GM23338 (cell line): ENCODE measurements around the gene RRAS2. TPM values are rescaled to one million over a fixed set of nuclear protein-coding genes. Genes with fewer than 3 reads are reported as not detected.

Experiments
- ATAC-seq: fragments of 200-7000 bp; cut with Tn5 transposase; 3 replicates; pipeline ENCODE4 v1.9.1; 2020
- DNase-seq: peaks from one replicate; pipeline ENCODE4 v3.0.0-alpha.2; 2015; ENCODE audit warnings: low spot score
- H2AFZ ChIP-seq: fragments of 200-600 bp; sonication (generic); 2 replicates; pipeline ENCODE4 v1.8.0; 2016; ENCODE audit warnings: antibody characterized with exemption, mild to moderate bottlenecking, moderate library complexity
- H3F3A ChIP-seq: fragments of 200-600 bp; sonication (generic); replicated peaks from 2 replicates; pipeline ENCODE4 v1.8.0; 2017; ENCODE audit warnings: antibody characterized with exemption, mixed run types, low read depth
- H3K27ac ChIP-seq: fragments of 200-600 bp; sonication (generic); 2 replicates; pipeline ENCODE4 v1.6.1; 2016; ENCODE audit warnings: low read depth
- H3K27me3 ChIP-seq: fragments of 200-600 bp; sonication (generic); 2 replicates; pipeline ENCODE4 v1.8.0; 2016; ENCODE audit warnings: mild to moderate bottlenecking, mixed run types, moderate library complexity; ENCODE audit not compliant: insufficient read depth
- H3K36me3 ChIP-seq: fragments of 200-600 bp; sonication (generic); 2 replicates; pipeline ENCODE4 v1.8.0; 2016; ENCODE audit warnings: mild to moderate bottlenecking; ENCODE audit not compliant: insufficient read depth
- H3K4me1 ChIP-seq: fragments of 200-600 bp; sonication (generic); 2 replicates; pipeline ENCODE4 v1.8.0; 2016; ENCODE audit warnings: mild to moderate bottlenecking, moderate library complexity; ENCODE audit not compliant: insufficient read depth
- H3K4me2 ChIP-seq: fragments of 200-600 bp; sonication (generic); 2 replicates; pipeline ENCODE4 v1.7.1; 2017; ENCODE audit warnings: mixed run types
- H3K4me3 ChIP-seq: fragments of 200-600 bp; sonication (generic); 2 replicates; pipeline ENCODE4 v1.6.1; 2016; ENCODE audit warnings: mixed run types
- H3K79me2 ChIP-seq: fragments of 200-600 bp; sonication (generic); replicated peaks from 2 replicates; pipeline ENCODE4 v1.8.0; 2017; ENCODE audit warnings: mild to moderate bottlenecking; ENCODE audit not compliant: insufficient read depth
- H3K9me2 ChIP-seq: fragments of 200-600 bp; sonication (generic); 2 replicates; pipeline ENCODE4 v1.8.0; 2017; ENCODE audit not compliant: insufficient read depth
- H4K20me1 ChIP-seq: fragments of 200-600 bp; sonication (generic); replicated peaks from 2 replicates; pipeline ENCODE4 v1.8.0; 2017; ENCODE audit warnings: mild to moderate bottlenecking; ENCODE audit not compliant: insufficient read depth
- H3K27ac Mint-ChIP-seq: 2 replicates; pipeline ENCODE4 v1.8.0; 2020; ENCODE audit warnings: inconsistent platforms, mild to moderate bottlenecking, moderate library complexity, mixed read lengths
- H3K27me3 Mint-ChIP-seq: 3 replicates; pipeline ENCODE4 v1.8.0; 2022; ENCODE audit warnings: low read depth, mild to moderate bottlenecking, moderate library complexity, mixed read lengths, inconsistent platforms; ENCODE audit not compliant: insufficient read depth, poor library complexity
- H3K36me3 Mint-ChIP-seq: 3 replicates; pipeline ENCODE4 v1.8.0; 2021; ENCODE audit warnings: low read depth, mild to moderate bottlenecking, inconsistent platforms, moderate library complexity, mixed read lengths
- H3K4me1 Mint-ChIP-seq: 3 replicates; pipeline ENCODE4 v1.8.0; 2020; ENCODE audit warnings: mild to moderate bottlenecking, inconsistent platforms, mixed read lengths
- H3K4me3 Mint-ChIP-seq: 3 replicates; pipeline ENCODE4 v1.8.0; 2021; ENCODE audit warnings: moderate library complexity, mild to moderate bottlenecking, inconsistent platforms, mixed read lengths
- H3K9me3 Mint-ChIP-seq: 3 replicates; pipeline ENCODE4 v1.8.0; 2020; ENCODE audit warnings: moderate library complexity, mild to moderate bottlenecking, inconsistent platforms, mixed read lengths
- CREB1 ChIP-seq: fragments of 250-450 bp; sonication (Bioruptor Pico); IDR thresholded peaks from 2 replicates; pipeline ENCODE4 v1.5.0; 2020; ENCODE audit warnings: low read depth, mild to moderate bottlenecking, moderate library complexity
- ETS1 ChIP-seq: IDR thresholded peaks from 2 replicates; pipeline ENCODE4 v1.6.1; 2016; ENCODE audit warnings: antibody characterized with exemption
- EZH2 ChIP-seq: fragments of 200-600 bp; sonication (generic); IDR thresholded peaks from one replicate; pipeline ENCODE4 v1.8.0; 2017; ENCODE audit warnings: antibody characterized with exemption, mild to moderate bottlenecking, low read depth; ENCODE audit not compliant: unreplicated experiment
- EZH2phosphoT487 ChIP-seq: fragments of 200-600 bp; sonication (generic); IDR thresholded peaks from one replicate; pipeline ENCODE4 v1.8.1; 2018; ENCODE audit warnings: antibody characterized with exemption; ENCODE audit not compliant: unreplicated experiment
- JUNB ChIP-seq: IDR thresholded peaks from one replicate; pipeline ENCODE4 v1.6.1; 2016; ENCODE audit warnings: antibody characterized with exemption; ENCODE audit not compliant: unreplicated experiment
- NANOG ChIP-seq: IDR thresholded peaks from 2 replicates; pipeline ENCODE4 v1.6.1; 2016; ENCODE audit warnings: antibody characterized with exemption, borderline replicate concordance
- POLR2AphosphoS5 ChIP-seq: IDR thresholded peaks from 2 replicates; pipeline ENCODE4 v1.6.1; 2016; ENCODE audit warnings: antibody characterized with exemption, low read depth
- REST ChIP-seq: IDR thresholded peaks from one replicate; pipeline ENCODE4 v1.6.1; 2018; ENCODE audit warnings: antibody characterized with exemption; ENCODE audit not compliant: unreplicated experiment
- STAT1 ChIP-seq: IDR thresholded peaks from one replicate; pipeline ENCODE4 v1.6.1; 2016; ENCODE audit warnings: antibody characterized with exemption; ENCODE audit not compliant: unreplicated experiment
- ZNF114 ChIP-seq: fragments of 250-450 bp; sonication (Bioruptor Pico); IDR thresholded peaks from 2 replicates; pipeline ENCODE4 v1.5.0; 2020; ENCODE audit warnings: mild to moderate bottlenecking, moderate library complexity
- ZNF331 ChIP-seq: fragments of 250-450 bp; sonication (Bioruptor Pico); IDR thresholded peaks from 2 replicates; pipeline ENCODE4 v1.5.0; 2020; ENCODE audit warnings: low read depth, mild to moderate bottlenecking, moderate library complexity
- polyA plus RNA-seq: library from polyadenylated mRNA; unstranded; fragments of >200 nt; fragmentation: Nextera tagmentation; extraction: Ambion mirVana; gene quantifications from 2 replicates; pipeline ENCODE4 v1.2.1, GENCODE V29; 2016
- total RNA-seq: library from RNA; depleted of rRNA; stranded (reverse); fragments of >200 nt; shearing (Covaris generic); gene quantifications from 2 replicates; pipeline ENCODE4 v1.2.3, GENCODE V29; 2014

The RRAS2 gene
- total and polyA plus RNA-seq, 2 experiments from 2014 or later, result 196 to 293 TPM

GRCh38 chr11:14340721-14341120 is 18.3 kb downstream of the RRAS2 start:
- Histone ChIP-seq H2AFZ (no peak overlapping the region), H3K79me2 (peaks cover 90% of the 10 kb centered on the region), H3K27me3 (no peaks in the 10 kb centered on the region), H3K9me2 (no peaks in the 10 kb centered on the region), H3K36me3 (no peaks in the 10 kb centered on the region), H3K4me2 (peak overlapping the region; percentile 63), H3K4me1 (peaks cover 60% of the 10 kb centered on the region), H3K4me3 (peak overlapping the region; percentile 46), H3K27ac (peak overlapping the region; percentile 98), H4K20me1 (no peaks in the 10 kb centered on the region), H3F3A (no peaks in the 10 kb centered on the region)
- DNase-seq, result peak; percentile 93
- Mint-ChIP-seq H3K27ac (peak overlapping the region; percentile 94), H3K4me1 (peaks cover 69% of the 10 kb centered on the region), H3K4me3 (peak overlapping the region; percentile 78), H3K9me3 (peaks cover 3% of the 10 kb centered on the region; the same call in 1 of the 3 replicates), H3K36me3 (peaks cover 23% of the 10 kb centered on the region; the same call in 2 of the 3 replicates), H3K27me3 (peaks cover 6% of the 10 kb centered on the region)
- peak; percentile 18; the same call in 1 of the 2 replicates for TF ChIP-seq POLR2AphosphoS5
- 0 out of 2 replicates have a peak, but pooled peaks have one; percentile 39 for TF ChIP-seq ETS1
- peak; percentile 92 for TF ChIP-seq NANOG
- no peak for TF ChIP-seq ZNF114 (CRISPR knock-in tag)
- TF ChIP-seq JUNB, result peak; percentile 40
- no peak for TF ChIP-seq STAT1
- peak; percentile 80 for ATAC-seq

- Histone ChIP-seq H3K9me2 (no peaks in the 10 kb centered on the region), H3K79me2 (peaks cover 90% of the 10 kb centered on the region), H3F3A (no peaks in the 10 kb centered on the region), H3K4me1 (peaks cover 63% of the 10 kb centered on the region), H4K20me1 (no peaks in the 10 kb centered on the region), H3K36me3 (no peaks in the 10 kb centered on the region), H3K4me2 (peak overlapping the region; percentile 53), H2AFZ (no peak overlapping the region), H3K27ac (peak overlapping the region; percentile 98), H3K4me3 (0 out of 2 replicates have a peak overlapping the region, but pooled peaks have one; percentile 17), H3K27me3 (no peaks in the 10 kb centered on the region)
- Mint-ChIP-seq H3K4me1 (peaks cover 69% of the 10 kb centered on the region), H3K36me3 (peaks cover 21% of the 10 kb centered on the region; the same call in 2 of the 3 replicates), H3K9me3 (peaks cover 3% of the 10 kb centered on the region; the same call in 1 of the 3 replicates), H3K27ac (peak overlapping the region; percentile 93), H3K4me3 (peak overlapping the region; percentile 54), H3K27me3 (peaks cover 8% of the 10 kb centered on the region)
- no peak for DNase-seq
- ATAC-seq, result no peak
- TF ChIP-seq POLR2AphosphoS5, result no peak
- no peak for TF ChIP-seq JUNB
- no peak for TF ChIP-seq EZH2
- no peak for TF ChIP-seq CREB1 (CRISPR knock-in tag)
- no peak for TF ChIP-seq ZNF331
- TF ChIP-seq ETS1, result no peak
- TF ChIP-seq NANOG, result no peak
- no peak for TF ChIP-seq ZNF114 (CRISPR knock-in tag)
- no peak for TF ChIP-seq REST
- no peak for TF ChIP-seq EZH2phosphoT487
Measured at GRCh38 chr11:14339356-14339755, 19.6 kb downstream of the RRAS2 start.
